Memory B cell (primary cell): ENCODE data around the gene ERO1B.

ENCODE experiments used
- ATAC-seq: fragments of 150-1000 bp; cut with Tn5 transposase; 2 replicates; pipeline ENCODE4 v1.10.0; 2021; ENCODE audit warnings: low read depth, mild to moderate bottlenecking, moderate library complexity
- DNase-seq, 2 donors: peaks; one replicate each; pipeline ENCODE4 v3.0.0; 2022; ENCODE audit warnings: low spot score in 2 of 2
- H3K27ac Mint-ChIP-seq: one replicate; pipeline ENCODE4 v1.8.0; 2022; ENCODE audit warnings: mild to moderate bottlenecking, moderate library complexity, mixed read lengths
- H3K27me3 Mint-ChIP-seq: one replicate; pipeline ENCODE4 v1.8.0; 2022; ENCODE audit warnings: mixed read lengths
- H3K36me3 Mint-ChIP-seq: one replicate; pipeline ENCODE4 v1.8.0; 2022; ENCODE audit warnings: mild to moderate bottlenecking, mixed read lengths
- H3K4me1 Mint-ChIP-seq: one replicate; pipeline ENCODE4 v1.8.0; 2022; ENCODE audit warnings: mixed read lengths
- H3K4me3 Mint-ChIP-seq: one replicate; pipeline ENCODE4 v1.8.0; 2022; ENCODE audit warnings: mild to moderate bottlenecking, moderate library complexity, mixed read lengths
- H3K9me3 Mint-ChIP-seq: one replicate; pipeline ENCODE4 v1.8.0; 2022; ENCODE audit warnings: mixed read lengths

ERO1B gene

GRCh38 chr1:236284291-236284721 lies 2.5 kb upstream of the ERO1B start:
- Mint-ChIP-seq H3K4me3 (no peak overlapping the region), H3K27me3 (peaks cover 2% of the 10 kb centered on the region), H3K27ac (peak overlapping the region; percentile 23), H3K36me3 (no peaks in the 10 kb centered on the region), H3K4me1 (peaks cover 27% of the 10 kb centered on the region), H3K9me3 (no peaks in the 10 kb centered on the region)
- peak in 1 of 2 donors; percentile 15 for DNase-seq
- ATAC-seq = no peak

- H3K4me3 Mint-ChIP-seq = peak overlapping the region; percentile 91
- H3K4me1 Mint-ChIP-seq = peaks cover 27% of the 10 kb centered on the region
- ATAC-seq (no peak), DNase-seq (no peak)
- H3K27ac Mint-ChIP-seq = peak overlapping the region; percentile 64
- no peaks in the 10 kb centered on the region for H3K9me3 Mint-ChIP-seq
- H3K36me3 Mint-ChIP-seq = no peaks in the 10 kb centered on the region
- H3K27me3 Mint-ChIP-seq = no peaks in the 10 kb centered on the region
These were observed 961 bp upstream of the ERO1B start for GRCh38 chr1:236282719-236283118.

- H3K4me1 Mint-ChIP-seq = peaks cover 27% of the 10 kb centered on the region
- H3K27ac Mint-ChIP-seq = peak overlapping the region; percentile 64
- H3K4me3 Mint-ChIP-seq = peak overlapping the region; percentile 91
- no peaks in the 10 kb centered on the region for H3K27me3 Mint-ChIP-seq
- H3K36me3 Mint-ChIP-seq = peaks cover 2% of the 10 kb centered on the region
- no peaks in the 10 kb centered on the region for H3K9me3 Mint-ChIP-seq
- ATAC-seq = peak; percentile 16
- DNase-seq = no peak
These were observed 613 bp upstream of the ERO1B start for GRCh38 chr1:236282425-236282716.

DNA sequence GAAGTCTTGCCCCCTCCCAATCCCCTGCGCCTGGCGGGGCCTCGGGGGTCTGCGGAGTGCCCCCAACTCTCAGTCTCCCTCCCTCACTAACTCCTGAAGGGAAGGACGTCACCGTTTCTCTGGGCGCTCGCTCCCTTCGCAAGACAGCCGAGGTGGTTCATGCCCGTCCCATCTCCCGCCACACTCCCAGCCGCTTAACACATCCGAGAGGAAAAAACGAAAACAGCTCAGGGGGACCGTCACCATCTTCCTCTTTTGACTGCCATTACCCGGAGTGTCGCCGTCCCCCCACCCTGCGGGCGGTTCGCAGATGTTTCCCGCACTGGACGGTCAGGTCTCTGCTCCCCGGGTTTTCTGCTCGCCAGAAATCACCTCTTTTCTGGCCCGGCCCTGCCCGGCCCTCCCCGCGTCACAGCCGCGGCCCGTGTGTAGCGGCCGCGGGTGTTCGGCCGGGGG lies 532 bp downstream of the ERO1B start:
- ATAC-seq (peak; percentile 20), DNase-seq (peak; percentile 25 to 27)
- peaks cover 29% of the 10 kb centered on the region for H3K4me1 Mint-ChIP-seq
- H3K27me3 Mint-ChIP-seq = no peaks in the 10 kb centered on the region
- peaks cover 8% of the 10 kb centered on the region for H3K36me3 Mint-ChIP-seq
- H3K27ac Mint-ChIP-seq = peak overlapping the region; percentile 64
- H3K4me3 Mint-ChIP-seq = peak overlapping the region; percentile 91
- no peaks in the 10 kb centered on the region for H3K9me3 Mint-ChIP-seq

- no peaks in the 10 kb centered on the region for H3K9me3 Mint-ChIP-seq
- H3K4me1 Mint-ChIP-seq = peaks cover 36% of the 10 kb centered on the region
- ATAC-seq = peak; percentile 8
- DNase-seq = peak; percentile 30 to 34
- H3K36me3 Mint-ChIP-seq = peaks cover 10% of the 10 kb centered on the region
- no peaks in the 10 kb centered on the region for H3K27me3 Mint-ChIP-seq
- H3K4me3 Mint-ChIP-seq = peak overlapping the region; percentile 91
- peak overlapping the region; percentile 64 for H3K27ac Mint-ChIP-seq
These were observed 1.1 kb downstream of the ERO1B start for GRCh38 chr1:236280438-236281197.

GRCh38 chr1:236275586-236275985 lies 6.2 kb downstream of the ERO1B start:
- H3K4me3 Mint-ChIP-seq = no peak overlapping the region
- H3K27me3 Mint-ChIP-seq = no peaks in the 10 kb centered on the region
- DNase-seq = no peak
- H3K4me1 Mint-ChIP-seq = peaks cover 15% of the 10 kb centered on the region
- peaks cover 12% of the 10 kb centered on the region for H3K36me3 Mint-ChIP-seq
- no peak for ATAC-seq
- H3K9me3 Mint-ChIP-seq = no peaks in the 10 kb centered on the region
- no peak overlapping the region for H3K27ac Mint-ChIP-seq

DNA sequence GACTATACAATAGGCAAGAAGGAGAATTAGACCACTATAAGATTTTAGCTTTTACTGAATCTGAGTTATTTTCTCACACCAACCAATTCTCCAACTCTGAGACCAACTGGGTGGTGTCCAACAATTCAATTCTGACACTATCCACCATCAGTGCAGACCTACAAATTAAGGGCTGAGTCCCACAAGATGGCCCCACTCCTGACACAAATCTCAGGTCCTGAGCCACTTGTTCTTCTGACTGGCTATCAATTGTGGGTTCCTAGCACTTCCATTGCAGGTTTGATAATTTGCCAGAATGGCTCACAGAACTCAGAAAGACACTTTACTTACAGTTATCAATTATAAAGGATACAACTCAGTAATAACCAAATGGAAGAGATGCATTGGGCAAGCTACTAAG lies 6.7 kb downstream of the ERO1B start:
- ATAC-seq (no peak), DNase-seq (no peak)
- H3K4me3 Mint-ChIP-seq = no peak overlapping the region
- H3K27ac Mint-ChIP-seq = no peak overlapping the region
- H3K36me3 Mint-ChIP-seq = peaks cover 12% of the 10 kb centered on the region
- H3K4me1 Mint-ChIP-seq = peaks cover 14% of the 10 kb centered on the region
- no peaks in the 10 kb centered on the region for H3K27me3 Mint-ChIP-seq
- no peaks in the 10 kb centered on the region for H3K9me3 Mint-ChIP-seq

DNA sequence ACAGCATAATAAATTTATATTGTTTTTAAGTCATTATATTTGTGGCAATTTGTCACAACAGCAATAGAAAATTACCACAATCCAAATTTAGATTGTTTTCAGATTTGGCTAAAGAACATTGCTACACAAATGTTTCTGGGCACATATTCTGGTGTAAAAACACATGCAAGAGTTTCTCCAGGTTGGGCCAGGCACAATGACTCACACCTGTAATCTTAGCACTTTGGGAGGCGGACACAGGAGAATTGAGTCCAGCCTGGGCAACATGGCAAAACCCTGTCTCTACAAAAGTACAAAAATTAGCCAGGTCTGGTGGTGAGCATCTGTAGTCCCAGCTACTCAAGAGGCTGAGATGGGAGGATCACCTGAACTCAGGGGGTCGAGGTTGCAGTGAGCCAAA lies 8.4 kb downstream of the ERO1B start:
- Mint-ChIP-seq H3K4me3 (no peak overlapping the region), H3K4me1 (peaks cover 14% of the 10 kb centered on the region), H3K36me3 (peaks cover 12% of the 10 kb centered on the region), H3K27ac (no peak overlapping the region), H3K27me3 (no peaks in the 10 kb centered on the region), H3K9me3 (no peaks in the 10 kb centered on the region)
- DNase-seq (no peak), ATAC-seq (no peak)

- ATAC-seq (peak; percentile 19), DNase-seq (no peak)
- Mint-ChIP-seq H3K27me3 (no peaks in the 10 kb centered on the region), H3K9me3 (no peaks in the 10 kb centered on the region), H3K27ac (no peak overlapping the region), H3K4me1 (peaks cover 5% of the 10 kb centered on the region), H3K4me3 (no peak overlapping the region), H3K36me3 (peaks cover 15% of the 10 kb centered on the region)
These were observed 12.3 kb downstream of the ERO1B start for GRCh38 chr1:236269439-236269838.

- H3K27ac Mint-ChIP-seq = no peak overlapping the region
These were observed 19.9 kb downstream of the ERO1B start for GRCh38 chr1:236261898-236262297.

GRCh38 chr1:236261033-236261432 lies 20.7 kb downstream of the ERO1B start:
- ATAC-seq (no peak), DNase-seq (no peak)
- H3K27ac Mint-ChIP-seq = no peak overlapping the region
- H3K4me3 Mint-ChIP-seq = no peak overlapping the region
- no peaks in the 10 kb centered on the region for H3K4me1 Mint-ChIP-seq
- H3K27me3 Mint-ChIP-seq = no peaks in the 10 kb centered on the region
- peaks cover 62% of the 10 kb centered on the region for H3K36me3 Mint-ChIP-seq
- H3K9me3 Mint-ChIP-seq = peaks cover 24% of the 10 kb centered on the region

More at GRCh38 chr1:236261898-236262297, 19.9 kb downstream of the ERO1B start:
- peaks cover 24% of the 10 kb centered on the region for H3K9me3 Mint-ChIP-seq
- no peak overlapping the region for H3K4me3 Mint-ChIP-seq
- DNase-seq (no peak), ATAC-seq (no peak)
- peaks cover 58% of the 10 kb centered on the region for H3K36me3 Mint-ChIP-seq
- H3K27me3 Mint-ChIP-seq = no peaks in the 10 kb centered on the region
- H3K4me1 Mint-ChIP-seq = no peaks in the 10 kb centered on the region

DNA sequence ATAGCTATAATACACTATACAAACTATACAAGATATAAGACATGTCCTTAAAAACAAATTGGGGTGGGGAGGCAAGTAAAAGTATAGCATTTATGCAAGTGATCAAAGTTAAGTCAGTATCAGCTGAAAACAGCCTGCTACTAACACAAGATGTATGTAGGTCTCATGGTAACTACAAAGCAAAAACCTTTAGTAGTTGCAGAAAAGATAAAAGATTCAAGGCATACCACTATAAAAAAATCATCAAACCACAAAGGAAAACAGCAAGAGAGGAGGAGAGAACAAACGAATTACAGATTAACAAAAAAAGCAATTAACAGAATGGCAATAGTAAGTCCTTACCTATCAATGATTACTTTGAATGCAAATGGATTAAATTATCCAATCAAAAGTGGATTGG lies 22.7 kb downstream of the ERO1B start:
- ATAC-seq = no peak
- no peak overlapping the region for H3K4me3 Mint-ChIP-seq
- no peak for DNase-seq
- no peaks in the 10 kb centered on the region for H3K27me3 Mint-ChIP-seq
- peaks cover 24% of the 10 kb centered on the region for H3K9me3 Mint-ChIP-seq
- H3K27ac Mint-ChIP-seq = no peak overlapping the region
- peaks cover 2% of the 10 kb centered on the region for H3K4me1 Mint-ChIP-seq
- peaks cover 61% of the 10 kb centered on the region for H3K36me3 Mint-ChIP-seq

DNA sequence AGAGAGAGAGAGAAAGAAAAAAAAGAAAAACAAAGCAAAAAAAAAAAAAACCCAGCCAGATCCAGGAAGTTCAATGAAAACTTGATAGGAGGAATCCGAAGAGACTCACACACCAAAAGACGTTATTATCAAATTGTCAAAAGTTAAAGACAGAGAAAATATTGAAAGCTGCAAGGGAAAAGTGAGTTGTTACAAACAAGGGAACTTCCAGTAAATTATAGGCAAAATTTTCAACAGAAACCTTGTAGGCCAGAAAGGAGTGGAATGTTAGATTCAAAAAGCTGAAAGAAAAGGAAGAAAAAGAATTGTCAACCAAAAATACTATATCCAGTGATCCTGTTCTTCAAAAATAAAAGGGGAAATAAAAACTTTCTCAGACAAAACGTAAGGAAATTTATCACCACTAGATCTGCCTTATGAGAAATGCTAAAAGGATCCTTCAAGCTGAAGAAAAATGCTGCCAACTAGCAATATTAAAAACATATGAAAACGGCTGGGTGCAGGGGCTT lies 23.6 kb downstream of the ERO1B start:
- ATAC-seq = no peak
- Mint-ChIP-seq H3K27ac (no peak overlapping the region), H3K27me3 (no peaks in the 10 kb centered on the region), H3K4me3 (no peak overlapping the region), H3K36me3 (peaks cover 58% of the 10 kb centered on the region), H3K4me1 (peaks cover 2% of the 10 kb centered on the region), H3K9me3 (peaks cover 24% of the 10 kb centered on the region)
- DNase-seq = no peak

- Mint-ChIP-seq H3K9me3 (peaks cover 24% of the 10 kb centered on the region), H3K27me3 (no peaks in the 10 kb centered on the region), H3K27ac (no peak overlapping the region), H3K4me3 (no peak overlapping the region), H3K4me1 (peaks cover 2% of the 10 kb centered on the region), H3K36me3 (peaks cover 53% of the 10 kb centered on the region)
- no peak for DNase-seq
- ATAC-seq = no peak
These were observed 24.5 kb downstream of the ERO1B start for GRCh38 chr1:236257216-236257615.
